ENCODE measurements around the gene PTGDS. TPM values are rescaled to one million over a fixed set of nuclear protein-coding genes. Genes with fewer than 3 reads are reported as not detected.
"Not testable (repeated sequence)": the region's sequence is repeated elsewhere in the genome, so short reads cannot be mapped to it uniquely, and the experiment has no call there.

The PTGDS gene
- total RNA-seq, 1 experiment from 2014 or later, result 1.1 TPM

GRCh38 chr9:137000177-137000930 is 23.1 kb downstream of the PTGDS start:
- CTCF ChIA-PET, result interaction anchor here (0.6 to 1.6 kb wide), 4 partner anchors 29 to 66 kb away, joined by 3 to 10 read pairs (median 4); partner anchors contain the start of genes ABCA2 and C8G
- POLR2A ChIA-PET, result no interaction called here
- no peak overlapping the region for H3K4me3 Mint-ChIP-seq (ENCODE audit: unreplicated experiment)
- H3K9me3 Mint-ChIP-seq (ENCODE audit: unreplicated experiment), result no peaks in the 10 kb centered on the region
- TF ChIP-seq, protein P1, sequence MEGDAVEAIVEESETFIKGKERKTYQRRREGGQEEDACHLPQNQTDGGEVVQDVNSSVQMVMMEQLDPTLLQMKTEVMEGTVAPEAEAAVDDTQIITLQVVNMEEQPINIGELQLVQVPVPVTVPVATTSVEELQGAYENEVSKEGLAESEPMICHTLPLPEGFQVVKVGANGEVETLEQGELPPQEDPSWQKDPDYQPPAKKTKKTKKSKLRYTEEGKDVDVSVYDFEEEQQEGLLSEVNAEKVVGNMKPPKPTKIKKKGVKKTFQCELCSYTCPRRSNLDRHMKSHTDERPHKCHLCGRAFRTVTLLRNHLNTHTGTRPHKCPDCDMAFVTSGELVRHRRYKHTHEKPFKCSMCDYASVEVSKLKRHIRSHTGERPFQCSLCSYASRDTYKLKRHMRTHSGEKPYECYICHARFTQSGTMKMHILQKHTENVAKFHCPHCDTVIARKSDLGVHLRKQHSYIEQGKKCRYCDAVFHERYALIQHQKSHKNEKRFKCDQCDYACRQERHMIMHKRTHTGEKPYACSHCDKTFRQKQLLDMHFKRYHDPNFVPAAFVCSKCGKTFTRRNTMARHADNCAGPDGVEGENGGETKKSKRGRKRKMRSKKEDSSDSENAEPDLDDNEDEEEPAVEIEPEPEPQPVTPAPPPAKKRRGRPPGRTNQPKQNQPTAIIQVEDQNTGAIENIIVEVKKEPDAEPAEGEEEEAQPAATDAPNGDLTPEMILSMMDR (IDR thresholded peaks at IDR 0.05; ENCODE audit: unreplicated experiment), result no peak
- H3K27ac Mint-ChIP-seq (ENCODE audit: low read depth, unreplicated experiment), result no peak overlapping the region
- H3K27me3 Mint-ChIP-seq (ENCODE audit: insufficient read depth, unreplicated experiment), result no peaks in the 10 kb centered on the region
- BruUV-seq (replicated peaks), result no TSS peak
- peaks cover 4% of the 10 kb centered on the region for H3K4me1 Mint-ChIP-seq (ENCODE audit: insufficient read depth, unreplicated experiment)
- DNase-seq (ENCODE audit: unreplicated experiment), result no peak
- intact Hi-C loops (cut with micrococcal nuclease), result no loop called here
- H3K36me3 Mint-ChIP-seq (ENCODE audit: insufficient read depth, unreplicated experiment), result no peaks in the 10 kb centered on the region

- H3K4me3 Mint-ChIP-seq (ENCODE audit: unreplicated experiment), result no peak overlapping the region
- H3K9me3 Mint-ChIP-seq (ENCODE audit: unreplicated experiment), result no peaks in the 10 kb centered on the region
- no TSS peak for BruUV-seq (replicated peaks)
- no peaks in the 10 kb centered on the region for H3K36me3 Mint-ChIP-seq (ENCODE audit: insufficient read depth, unreplicated experiment)
- H3K4me1 Mint-ChIP-seq (ENCODE audit: insufficient read depth, unreplicated experiment), result peaks cover 4% of the 10 kb centered on the region
- ChIA-PET POLR2A (no interaction called here), CTCF (interaction anchor here (0.6 to 2.2 kb wide), 5 partner anchors 24 to 202 kb away, joined by 3 to 18 read pairs (median 3); partner anchors contain the start of gene ENTPD2)
- no peak for DNase-seq (ENCODE audit: unreplicated experiment)
- H3K27me3 Mint-ChIP-seq (ENCODE audit: insufficient read depth, unreplicated experiment), result no peaks in the 10 kb centered on the region
- intact Hi-C loops (cut with micrococcal nuclease), result no loop called here
- H3K27ac Mint-ChIP-seq (ENCODE audit: low read depth, unreplicated experiment), result no peak overlapping the region
- TF ChIP-seq, protein P1 (IDR thresholded peaks at IDR 0.05; ENCODE audit: unreplicated experiment), result no peak
These were observed 24.7 kb downstream of the PTGDS start for GRCh38 chr9:137001857-137002645.

GRCh38 chr9:137002646-137003041 is 25.3 kb downstream of the PTGDS start:
- no peak overlapping the region for H3K27ac Mint-ChIP-seq (ENCODE audit: low read depth, unreplicated experiment)
- H3K4me1 Mint-ChIP-seq (ENCODE audit: insufficient read depth, unreplicated experiment), result peaks cover 2% of the 10 kb centered on the region
- no peaks in the 10 kb centered on the region for H3K9me3 Mint-ChIP-seq (ENCODE audit: unreplicated experiment)
- intact Hi-C loops (cut with micrococcal nuclease), result no loop called here
- ChIA-PET POLR2A (no interaction called here), CTCF (interaction anchor here (1.1 to 2.2 kb wide), 2 partner anchors 23 to 27 kb away, joined by 3 to 18 read pairs; no protein-coding TSS in a partner anchor)
- BruUV-seq (replicated peaks), result no TSS peak
- no peak overlapping the region for H3K4me3 Mint-ChIP-seq (ENCODE audit: unreplicated experiment)
- H3K27me3 Mint-ChIP-seq (ENCODE audit: insufficient read depth, unreplicated experiment), result no peaks in the 10 kb centered on the region
- H3K36me3 Mint-ChIP-seq (ENCODE audit: insufficient read depth, unreplicated experiment), result no peaks in the 10 kb centered on the region
- DNase-seq (ENCODE audit: unreplicated experiment), result no peak
- TF ChIP-seq, protein P1 (IDR thresholded peaks at IDR 0.05; ENCODE audit: unreplicated experiment), result no peak

DNA sequence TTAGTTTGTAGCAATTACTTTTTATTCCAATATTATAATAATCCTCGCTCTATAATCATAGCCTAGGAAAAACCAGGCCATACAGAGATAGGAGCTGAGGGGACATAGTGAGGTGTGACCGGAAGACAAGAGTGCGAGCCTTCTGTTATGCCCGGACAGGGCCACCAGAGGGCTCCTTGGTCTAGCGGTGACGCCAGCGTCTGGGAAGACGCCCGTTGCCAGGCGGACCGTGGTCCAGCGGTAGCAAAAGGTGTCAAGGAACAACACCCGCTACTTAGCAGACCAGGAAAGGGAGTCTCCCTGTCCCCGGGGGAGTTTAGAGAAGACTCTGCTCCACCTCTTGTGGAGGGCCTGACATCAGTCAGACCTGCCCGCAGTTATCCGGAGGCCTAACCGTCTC is 27.0 kb downstream of the PTGDS start:
- H3K36me3 Mint-ChIP-seq (ENCODE audit: insufficient read depth, unreplicated experiment); intact Hi-C loops (cut with micrococcal nuclease); DNase-seq (ENCODE audit: unreplicated experiment): not testable (repeated sequence)

More for the DNA sequence above, 27.0 kb downstream of the PTGDS start:
- H3K9me3 Mint-ChIP-seq (ENCODE audit: unreplicated experiment); H3K4me3 Mint-ChIP-seq (ENCODE audit: unreplicated experiment); POLR2A ChIA-PET; H3K27ac Mint-ChIP-seq (ENCODE audit: low read depth, unreplicated experiment); H3K4me1 Mint-ChIP-seq (ENCODE audit: insufficient read depth, unreplicated experiment); BruUV-seq (replicated peaks); H3K27me3 Mint-ChIP-seq (ENCODE audit: insufficient read depth, unreplicated experiment): not testable (repeated sequence)
- TF ChIP-seq, protein P1 (IDR thresholded peaks at IDR 0.05; ENCODE audit: unreplicated experiment), result peak; percentile 24
- CTCF ChIA-PET, result interaction anchor here (0.6 to 2.0 kb wide), 3 partner anchors 8 to 31 kb away, joined by 3 to 4 read pairs (median 4); partner anchors contain the start of genes CLIC3 and PAXX
